K562 (cell line): ENCODE data around the gene CDK5RAP3. TPM values are rescaled to one million over a fixed set of nuclear protein-coding genes. Genes with fewer than 3 reads are reported as not detected.

ENCODE experiments used
- BMI1 ChIP-seq: fragments of 150-350 bp; IDR thresholded peaks from 2 replicates; pipeline ENCODE4 v1.6.1; 2014; ENCODE audit warnings: low read length
- CBFB ChIP-seq: sonication (generic); formaldehyde crosslinking; IDR thresholded peaks from 2 replicates; pipeline ENCODE4 v1.4.0; 2020; ENCODE audit warnings: mild to moderate bottlenecking, missing genetic modification reagents
- ETV5 ChIP-seq: sonication (generic); formaldehyde crosslinking; IDR thresholded peaks from 2 replicates; pipeline ENCODE4 v1.4.0; 2020; ENCODE audit warnings: low read depth, mild to moderate bottlenecking, missing genetic modification reagents
- ILF3 ChIP-seq: fragments of 450-650 bp; IDR thresholded peaks from 2 replicates; pipeline ENCODE4 v1.6.1; 2018; ENCODE audit warnings: antibody characterized with exemption, mild to moderate bottlenecking, moderate library complexity, borderline replicate concordance
- NBN ChIP-seq: fragments of 450-650 bp; IDR thresholded peaks from 2 replicates; pipeline ENCODE4 v1.6.1; 2016; ENCODE audit warnings: low read depth, mild to moderate bottlenecking
- NCOR1 ChIP-seq: fragments of 450-650 bp; IDR thresholded peaks from 2 replicates; pipeline ENCODE4 v1.6.1; 2016; ENCODE audit warnings: mild to moderate bottlenecking, moderate library complexity
- RBM14 ChIP-seq: fragments of 200-400 bp; formaldehyde crosslinking; IDR thresholded peaks from 2 replicates; pipeline ENCODE4 v1.6.1; 2018; ENCODE audit warnings: low read depth, mild to moderate bottlenecking, low read length, moderate library complexity, borderline replicate concordance; ENCODE audit not compliant: insufficient read depth
- SIRT6 ChIP-seq: IDR thresholded peaks from one replicate; pipeline ENCODE4 v1.6.1; 2012; ENCODE audit warnings: low read depth, mild to moderate bottlenecking, control low read depth, inconsistent platforms, low read length, moderate library complexity
- YY1 ChIP-seq, 3 experiments: IDR thresholded peaks; 2 replicates each; pipeline ENCODE4 v1.6.1; 2011; ENCODE audit warnings: low read length in 2 of 3, mild to moderate bottlenecking in 2 of 3, moderate library complexity in 2 of 3, borderline replicate concordance in 1 of 3, control low read depth in 1 of 3, low read depth in 1 of 3; ENCODE audit not compliant: insufficient read depth in 3 of 3, insufficient replicate concordance in 2 of 3, control insufficient read depth in 1 of 3, insufficient read length in 1 of 3; ENCODE audit errors: extremely low read depth in 1 of 3
- polyA plus RNA-seq, 8 experiments: library from polyadenylated mRNA; depleted of rRNA in 4 of 8; stranded (reverse) in 5 of 8; unstranded in 3 of 8; fragments of >200 nt; fragmentation: Nextera tagmentation in 2 of 8; fragmentation: Illumina TruSeq in 1 of 8; extraction: Ambion mirVana in 2 of 8; extraction: Trizol in 1 of 8; gene quantifications; 2 replicates each; pipeline versions ENCODE4 v1.2.1 to v1.2.3, GENCODE V29; 2011 to 2014; ENCODE audit warnings: inconsistent platforms in 1 of 8, missing spikeins in 1 of 8
- total RNA-seq, 7 experiments: library from RNA; depleted of rRNA in 6 of 7; stranded (reverse); fragments of >200 nt in 6 of 7; fragmentation: Illumina TruSeq in 2 of 7; extraction: Trizol in 2 of 7; gene quantifications; 2 replicates each; pipeline versions ENCODE4 v1.2.1 to v1.2.3, GENCODE V29; 2011 to 2021; ENCODE audit warnings: low replicate concordance in 1 of 7
- TF ChIP-seq, protein P1 (sequence below): sonication (generic); formaldehyde crosslinking; IDR thresholded peaks from 2 replicates; pipeline ENCODE4 v1.8.0; 2023; ENCODE audit warnings: missing genetic modification reagents, mild to moderate bottlenecking, borderline replicate concordance
- TF ChIP-seq, protein P2 (sequence below), 2 experiments: fragments of 450-650 bp in 1 of 2; sonication (generic) in 1 of 2; formaldehyde crosslinking in 1 of 2; IDR thresholded peaks in 1 of 2; conservative IDR thresholded peaks in 1 of 2; 2 replicates each; pipeline versions ENCODE4 v1.6.1 to v1.8.1; 2016 to 2023; ENCODE audit warnings: mild to moderate bottlenecking in 2 of 2, moderate library complexity in 2 of 2, inconsistent platforms in 1 of 2, missing genetic modification reagents in 1 of 2
- TF ChIP-seq, protein P3 (sequence below): sonication (generic); formaldehyde crosslinking; IDR thresholded peaks from 2 replicates; pipeline ENCODE4 v1.8.1; 2022; ENCODE audit warnings: missing genetic modification reagents
- TF ChIP-seq, protein P4 (sequence below): fragments of 250-450 bp; sonication (Bioruptor Pico); IDR thresholded peaks from 2 replicates; pipeline ENCODE4 v1.4.0; 2020; ENCODE audit warnings: borderline replicate concordance
- TF ChIP-seq, protein P5 (sequence below): fragments of 250-450 bp; sonication (Bioruptor Pico); IDR thresholded peaks from 2 replicates; pipeline ENCODE4 v1.8.0; 2022; ENCODE audit warnings: inconsistent platforms, mild to moderate bottlenecking, moderate library complexity, borderline replicate concordance

Gene CDK5RAP3
- total and polyA plus RNA-seq, 9 of the 15 experiments (the other 6 are each of a cell fraction or from before 2014, with no cell fraction given), result 44.2 to 202 (median 91.5) TPM

DNA sequence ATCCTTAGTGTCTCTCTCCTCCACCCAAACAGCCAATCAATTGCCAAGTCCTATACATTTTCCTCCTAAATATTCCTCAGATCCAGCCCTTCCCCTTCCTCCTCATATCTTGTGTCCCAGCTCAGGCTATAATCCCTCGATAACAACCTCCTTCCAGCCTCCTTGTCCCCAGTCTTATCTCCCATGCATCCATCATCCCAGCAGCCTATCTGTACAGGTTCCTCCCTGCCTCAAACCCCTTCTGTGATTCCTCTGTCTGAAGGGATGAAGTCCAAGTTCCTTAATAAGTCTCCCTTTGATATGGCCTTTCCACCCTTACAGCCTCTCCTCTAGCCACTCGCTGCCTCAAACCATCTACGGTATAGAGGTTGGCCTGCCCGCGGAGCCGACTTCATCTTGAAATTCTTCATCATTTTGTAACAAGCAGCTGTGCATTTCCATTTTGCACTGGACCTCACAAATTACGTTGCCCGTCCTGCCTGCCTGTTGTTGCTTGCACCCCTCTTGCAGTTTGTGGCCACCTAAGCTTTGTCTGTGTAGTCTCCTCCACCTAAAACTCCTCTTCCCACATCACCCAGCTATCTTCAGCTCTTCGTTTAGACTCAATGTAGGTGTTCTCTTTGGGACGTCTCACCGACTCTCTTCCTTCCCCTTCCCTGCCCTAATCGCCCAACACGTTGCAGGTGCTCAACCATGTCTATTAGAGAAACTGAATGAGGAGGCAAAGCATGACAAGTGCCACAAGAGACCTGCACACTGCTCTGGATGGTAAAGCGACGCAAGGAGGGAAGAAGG lies 786 bp upstream of the CDK5RAP3 start (continued):
- TF ChIP-seq, protein P1, sequence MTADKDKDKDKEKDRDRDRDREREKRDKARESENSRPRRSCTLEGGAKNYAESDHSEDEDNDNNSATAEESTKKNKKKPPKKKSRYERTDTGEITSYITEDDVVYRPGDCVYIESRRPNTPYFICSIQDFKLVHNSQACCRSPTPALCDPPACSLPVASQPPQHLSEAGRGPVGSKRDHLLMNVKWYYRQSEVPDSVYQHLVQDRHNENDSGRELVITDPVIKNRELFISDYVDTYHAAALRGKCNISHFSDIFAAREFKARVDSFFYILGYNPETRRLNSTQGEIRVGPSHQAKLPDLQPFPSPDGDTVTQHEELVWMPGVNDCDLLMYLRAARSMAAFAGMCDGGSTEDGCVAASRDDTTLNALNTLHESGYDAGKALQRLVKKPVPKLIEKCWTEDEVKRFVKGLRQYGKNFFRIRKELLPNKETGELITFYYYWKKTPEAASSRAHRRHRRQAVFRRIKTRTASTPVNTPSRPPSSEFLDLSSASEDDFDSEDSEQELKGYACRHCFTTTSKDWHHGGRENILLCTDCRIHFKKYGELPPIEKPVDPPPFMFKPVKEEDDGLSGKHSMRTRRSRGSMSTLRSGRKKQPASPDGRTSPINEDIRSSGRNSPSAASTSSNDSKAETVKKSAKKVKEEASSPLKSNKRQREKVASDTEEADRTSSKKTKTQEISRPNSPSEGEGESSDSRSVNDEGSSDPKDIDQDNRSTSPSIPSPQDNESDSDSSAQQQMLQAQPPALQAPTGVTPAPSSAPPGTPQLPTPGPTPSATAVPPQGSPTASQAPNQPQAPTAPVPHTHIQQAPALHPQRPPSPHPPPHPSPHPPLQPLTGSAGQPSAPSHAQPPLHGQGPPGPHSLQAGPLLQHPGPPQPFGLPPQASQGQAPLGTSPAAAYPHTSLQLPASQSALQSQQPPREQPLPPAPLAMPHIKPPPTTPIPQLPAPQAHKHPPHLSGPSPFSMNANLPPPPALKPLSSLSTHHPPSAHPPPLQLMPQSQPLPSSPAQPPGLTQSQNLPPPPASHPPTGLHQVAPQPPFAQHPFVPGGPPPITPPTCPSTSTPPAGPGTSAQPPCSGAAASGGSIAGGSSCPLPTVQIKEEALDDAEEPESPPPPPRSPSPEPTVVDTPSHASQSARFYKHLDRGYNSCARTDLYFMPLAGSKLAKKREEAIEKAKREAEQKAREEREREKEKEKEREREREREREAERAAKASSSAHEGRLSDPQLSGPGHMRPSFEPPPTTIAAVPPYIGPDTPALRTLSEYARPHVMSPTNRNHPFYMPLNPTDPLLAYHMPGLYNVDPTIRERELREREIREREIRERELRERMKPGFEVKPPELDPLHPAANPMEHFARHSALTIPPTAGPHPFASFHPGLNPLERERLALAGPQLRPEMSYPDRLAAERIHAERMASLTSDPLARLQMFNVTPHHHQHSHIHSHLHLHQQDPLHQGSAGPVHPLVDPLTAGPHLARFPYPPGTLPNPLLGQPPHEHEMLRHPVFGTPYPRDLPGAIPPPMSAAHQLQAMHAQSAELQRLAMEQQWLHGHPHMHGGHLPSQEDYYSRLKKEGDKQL (CRISPR knock-in tag), result no peak
- TF ChIP-seq ILF3 (no peak), RBM14 (no peak), ETV5 (0 out of 2 replicates have a peak, but pooled peaks have one; percentile 20), SIRT6 (no peak), BMI1 (no peak), YY1 (IDR thresholded peaks at IDR 0.05; ENCODE audit: borderline replicate concordance in 1 of 3, control insufficient read depth in 1 of 3, extremely low read depth in 1 of 3, insufficient read depth in 3 of 3, insufficient read length in 1 of 3, insufficient replicate concordance in 2 of 3, low read depth in 1 of 3, low read length in 2 of 3) (no peak), NBN (no peak), NCOR1 (no peak), CBFB (CRISPR knock-in tag) (0 out of 2 replicates have a peak, but pooled peaks have one; percentile 30)
- TF ChIP-seq, protein P2, sequence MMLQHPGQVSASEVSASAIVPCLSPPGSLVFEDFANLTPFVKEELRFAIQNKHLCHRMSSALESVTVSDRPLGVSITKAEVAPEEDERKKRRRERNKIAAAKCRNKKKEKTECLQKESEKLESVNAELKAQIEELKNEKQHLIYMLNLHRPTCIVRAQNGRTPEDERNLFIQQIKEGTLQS (IDR thresholded peaks at IDR 0.05), result no peak
- TF ChIP-seq, protein P2 (CRISPR knock-in tag; conservative IDR thresholded peaks at IDR 0.05), result no peak
- TF ChIP-seq, protein P3, sequence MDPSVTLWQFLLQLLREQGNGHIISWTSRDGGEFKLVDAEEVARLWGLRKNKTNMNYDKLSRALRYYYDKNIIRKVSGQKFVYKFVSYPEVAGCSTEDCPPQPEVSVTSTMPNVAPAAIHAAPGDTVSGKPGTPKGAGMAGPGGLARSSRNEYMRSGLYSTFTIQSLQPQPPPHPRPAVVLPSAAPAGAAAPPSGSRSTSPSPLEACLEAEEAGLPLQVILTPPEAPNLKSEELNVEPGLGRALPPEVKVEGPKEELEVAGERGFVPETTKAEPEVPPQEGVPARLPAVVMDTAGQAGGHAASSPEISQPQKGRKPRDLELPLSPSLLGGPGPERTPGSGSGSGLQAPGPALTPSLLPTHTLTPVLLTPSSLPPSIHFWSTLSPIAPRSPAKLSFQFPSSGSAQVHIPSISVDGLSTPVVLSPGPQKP (CRISPR knock-in tag), result no peak
- TF ChIP-seq, protein P4, sequence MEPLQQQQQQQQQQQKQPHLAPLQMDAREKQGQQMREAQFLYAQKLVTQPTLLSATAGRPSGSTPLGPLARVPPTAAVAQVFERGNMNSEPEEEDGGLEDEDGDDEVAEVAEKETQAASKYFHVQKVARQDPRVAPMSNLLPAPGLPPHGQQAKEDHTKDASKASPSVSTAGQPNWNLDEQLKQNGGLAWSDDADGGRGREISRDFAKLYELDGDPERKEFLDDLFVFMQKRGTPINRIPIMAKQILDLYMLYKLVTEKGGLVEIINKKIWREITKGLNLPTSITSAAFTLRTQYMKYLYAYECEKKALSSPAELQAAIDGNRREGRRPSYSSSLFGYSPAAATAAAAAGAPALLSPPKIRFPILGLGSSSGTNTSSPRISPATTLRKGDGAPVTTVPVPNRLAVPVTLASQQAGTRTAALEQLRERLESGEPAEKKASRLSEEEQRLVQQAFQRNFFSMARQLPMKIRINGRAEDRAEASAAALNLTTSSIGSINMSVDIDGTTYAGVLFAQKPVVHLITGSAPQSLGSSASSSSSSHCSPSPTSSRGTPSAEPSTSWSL (CRISPR knock-in tag), result peak; percentile 66; the same call in 1 of the 2 replicates
- TF ChIP-seq, protein P5, sequence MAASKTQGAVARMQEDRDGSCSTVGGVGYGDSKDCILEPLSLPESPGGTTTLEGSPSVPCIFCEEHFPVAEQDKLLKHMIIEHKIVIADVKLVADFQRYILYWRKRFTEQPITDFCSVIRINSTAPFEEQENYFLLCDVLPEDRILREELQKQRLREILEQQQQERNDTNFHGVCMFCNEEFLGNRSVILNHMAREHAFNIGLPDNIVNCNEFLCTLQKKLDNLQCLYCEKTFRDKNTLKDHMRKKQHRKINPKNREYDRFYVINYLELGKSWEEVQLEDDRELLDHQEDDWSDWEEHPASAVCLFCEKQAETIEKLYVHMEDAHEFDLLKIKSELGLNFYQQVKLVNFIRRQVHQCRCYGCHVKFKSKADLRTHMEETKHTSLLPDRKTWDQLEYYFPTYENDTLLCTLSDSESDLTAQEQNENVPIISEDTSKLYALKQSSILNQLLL (CRISPR knock-in tag), result no peak
